Stomach smooth muscle (tissue), 2 donors: ENCODE measurements around the gene ZFP57.
"Not testable (repeated sequence)": the region's sequence is repeated elsewhere in the genome, so short reads cannot be mapped to it uniquely, and the experiment has no call there.

Experiments
- H3K27ac ChIP-seq: one replicate; pipeline ENCODE4 v1.7.0; 2013; ENCODE audit warnings: mild to moderate bottlenecking, low read length, inconsistent platforms
- H3K27me3 ChIP-seq, 2 donors: one replicate each; pipeline ENCODE4 v1.7.0; 2013; ENCODE audit warnings: low read length in 2 of 2; ENCODE audit not compliant: insufficient read depth in 2 of 2, control insufficient read depth in 1 of 2
- H3K36me3 ChIP-seq, 2 donors: one replicate each; pipeline ENCODE4 v1.7.0; 2013; ENCODE audit warnings: low read length in 2 of 2; ENCODE audit not compliant: control insufficient read depth in 2 of 2, insufficient read depth in 2 of 2
- H3K4me1 ChIP-seq: one replicate; pipeline ENCODE4 v1.7.0; 2013; ENCODE audit warnings: low read length; ENCODE audit not compliant: control insufficient read depth, insufficient read depth
- H3K4me3 ChIP-seq, 2 donors: one replicate each; pipeline ENCODE4 v1.7.0; 2013; ENCODE audit warnings: low read length in 2 of 2
- H3K9ac ChIP-seq, 2 donors: one replicate each; pipeline ENCODE4 v1.7.0; 2013; ENCODE audit warnings: low read length in 2 of 2, mild to moderate bottlenecking in 1 of 2
- H3K9me3 ChIP-seq, 2 donors: one replicate each; pipeline ENCODE4 v1.7.0; 2013; ENCODE audit warnings: low read length in 2 of 2; ENCODE audit not compliant: control insufficient read depth in 2 of 2
- donor health status: healthy.
- donor health status: Pancreatic carcinoma.

Gene ZFP57

GRCh38 chr6:29694637-29695036 lies 13.7 kb upstream of the ZFP57 start:
- H3K27ac ChIP-seq = no peak overlapping the region
- H3K27me3 ChIP-seq = peaks cover 0 to 13% of the 10 kb centered on the region in 2 donors
- no peak overlapping the region for H3K9ac ChIP-seq
- H3K9me3 ChIP-seq = peaks cover 0 to 6% of the 10 kb centered on the region in 2 donors
- H3K36me3 ChIP-seq = no peaks in the 10 kb centered on the region
- no peaks in the 10 kb centered on the region for H3K4me1 ChIP-seq
- no peak overlapping the region for H3K4me3 ChIP-seq

- H3K27me3 ChIP-seq = peaks cover 0 to 4% of the 10 kb centered on the region in 2 donors
- no peaks in the 10 kb centered on the region for H3K4me1 ChIP-seq
- H3K9me3 ChIP-seq = peaks cover 0 to 3% of the 10 kb centered on the region in 2 donors
- H3K4me3 ChIP-seq = no peak overlapping the region
- no peak overlapping the region for H3K27ac ChIP-seq
- no peaks in the 10 kb centered on the region for H3K36me3 ChIP-seq
- H3K9ac ChIP-seq = no peak overlapping the region
These were observed 4.9 kb upstream of the ZFP57 start for GRCh38 chr6:29685718-29686326.

GRCh38 chr6:29681811-29682210 lies 859 bp upstream of the ZFP57 start:
- no peak overlapping the region for H3K4me3 ChIP-seq
- peaks cover 0 to 14% of the 10 kb centered on the region in 2 donors for H3K27me3 ChIP-seq
- no peak overlapping the region for H3K27ac ChIP-seq
- peaks cover 0 to 3% of the 10 kb centered on the region in 2 donors for H3K9me3 ChIP-seq
- no peak overlapping the region for H3K9ac ChIP-seq
- no peaks in the 10 kb centered on the region for H3K4me1 ChIP-seq
- no peaks in the 10 kb centered on the region for H3K36me3 ChIP-seq

- Histone ChIP-seq H3K27ac (no peak overlapping the region), H3K4me1 (no peaks in the 10 kb centered on the region), H3K9ac (no peak overlapping the region), H3K36me3 (no peaks in the 10 kb centered on the region), H3K9me3 (peaks cover 0 to 3% of the 10 kb centered on the region in 2 donors), H3K27me3 (peaks cover 0 to 14% of the 10 kb centered on the region in 2 donors), H3K4me3 (peak overlapping the region in 1 of 2 donors; percentile 12)
These were observed 536 bp downstream of the ZFP57 start for GRCh38 chr6:29680416-29680815.

- H3K9me3 ChIP-seq = peaks cover 0 to under 1% of the 10 kb centered on the region in 2 donors
- H3K36me3 ChIP-seq = no peaks in the 10 kb centered on the region
- H3K27ac ChIP-seq = no peak overlapping the region
- H3K4me1 ChIP-seq = no peaks in the 10 kb centered on the region
- no peak overlapping the region for H3K9ac ChIP-seq
- peaks cover 0 to 14% of the 10 kb centered on the region in 2 donors for H3K27me3 ChIP-seq
- H3K4me3 ChIP-seq = no peak overlapping the region
These were observed 990 bp downstream of the ZFP57 start for GRCh38 chr6:29679962-29680361.

- Histone ChIP-seq H3K4me3 (no peak overlapping the region), H3K4me1 (no peaks in the 10 kb centered on the region), H3K36me3 (no peaks in the 10 kb centered on the region), H3K9me3 (no peaks in the 10 kb centered on the region), H3K27me3 (peaks cover 0 to 14% of the 10 kb centered on the region in 2 donors), H3K9ac (no peak overlapping the region), H3K27ac (no peak overlapping the region)
These were observed 2.8 kb downstream of the ZFP57 start for GRCh38 chr6:29678114-29678513.

GRCh38 chr6:29676981-29677601 lies 3.9 kb downstream of the ZFP57 start:
- H3K9ac ChIP-seq = no peak overlapping the region
- no peaks in the 10 kb centered on the region for H3K36me3 ChIP-seq
- H3K27me3 ChIP-seq = peaks cover 0 to 14% of the 10 kb centered on the region in 2 donors
- H3K4me3 ChIP-seq = no peak overlapping the region
- H3K9me3 ChIP-seq = no peaks in the 10 kb centered on the region
- no peak overlapping the region for H3K27ac ChIP-seq
- no peaks in the 10 kb centered on the region for H3K4me1 ChIP-seq

- no peak overlapping the region for H3K27ac ChIP-seq
- H3K4me3 ChIP-seq = no peak overlapping the region
- H3K4me1 ChIP-seq = no peaks in the 10 kb centered on the region
These were observed 5.4 kb downstream of the ZFP57 start for GRCh38 chr6:29675561-29675960.

GRCh38 chr6:29674008-29674407 lies 6.9 kb downstream of the ZFP57 start:
- Histone ChIP-seq H3K27ac (no peak overlapping the region), H3K36me3 (no peaks in the 10 kb centered on the region), H3K4me3 (no peak overlapping the region), H3K9me3 (no peaks in the 10 kb centered on the region), H3K4me1 (no peaks in the 10 kb centered on the region), H3K27me3 (peaks cover 0 to 7% of the 10 kb centered on the region in 2 donors), H3K9ac (no peak overlapping the region)

More at GRCh38 chr6:29675561-29675960, 5.4 kb downstream of the ZFP57 start:
- H3K36me3 ChIP-seq = no peaks in the 10 kb centered on the region
- H3K9ac ChIP-seq = no peak overlapping the region
- peaks cover 7% of the 10 kb centered on the region in 2 donors for H3K27me3 ChIP-seq
- H3K9me3 ChIP-seq = no peaks in the 10 kb centered on the region

- Histone ChIP-seq H3K36me3 (no peaks in the 10 kb centered on the region), H3K9me3 (no peaks in the 10 kb centered on the region), H3K4me1 (no peaks in the 10 kb centered on the region), H3K9ac (no peak overlapping the region), H3K27ac (no peak overlapping the region), H3K4me3 (no peak overlapping the region), H3K27me3 (peaks cover 0 to 7% of the 10 kb centered on the region in 2 donors)
These were observed 7.8 kb downstream of the ZFP57 start for GRCh38 chr6:29673161-29673560.

GRCh38 chr6:29672116-29672515 lies 8.8 kb downstream of the ZFP57 start:
- H3K9ac ChIP-seq, H3K4me3 ChIP-seq, H3K9me3 ChIP-seq, H3K36me3 ChIP-seq, H3K27ac ChIP-seq, H3K4me1 ChIP-seq, H3K27me3 ChIP-seq: not testable (repeated sequence)
